ENCODE results near the gene PIPOX.

The PIPOX gene

GRCh38 chr17:29021226-29021625 lies 21.7 kb upstream of the PIPOX start:
- Histone ChIP-seq H3K27ac (ENCODE audit: low read length) (no peak overlapping the region), H3K4me3 (ENCODE audit: low read length) (no peak overlapping the region), H2AFZ (ENCODE audit: low read length) (no peak overlapping the region), H3K4me1 (ENCODE audit: low read length) (no peaks in the 10 kb centered on the region), H3K9me3 (replicated peaks; ENCODE audit: insufficient read depth, low read length) (no peaks in the 10 kb centered on the region), H3K9me2 (replicated peaks; ENCODE audit: insufficient read depth, low read length) (no peaks in the 10 kb centered on the region), H3K79me2 (ENCODE audit: low read length) (no peaks in the 10 kb centered on the region), H3K36me3 (replicated peaks; ENCODE audit: insufficient read depth, low read length) (no peaks in the 10 kb centered on the region), H4K20me1 (ENCODE audit: insufficient read depth, low read length) (no peaks in the 10 kb centered on the region), H3K9ac (ENCODE audit: low read length) (no peak overlapping the region), H3K27me3 (replicated peaks; ENCODE audit: insufficient read depth, low read length) (peaks cover 40% of the 10 kb centered on the region), H3K4me2 (ENCODE audit: low read depth, low read length) (no peak overlapping the region), H3F3A (ENCODE audit: insufficient read depth, low read length) (peaks cover 2% of the 10 kb centered on the region; the same call in 1 of the 2 replicates)
- TF ChIP-seq CTCF (IDR thresholded peaks at IDR 0.05; ENCODE audit: low read length) (no peak), EZH2 (optimal IDR thresholded peaks at IDR 0.05; ENCODE audit: low read depth, low read length) (no peak), EZH2phosphoT487 (IDR thresholded peaks at IDR 0.05; ENCODE audit: low read length) (no peak)
- DNase-seq = no peak

- no peak for DNase-seq
- Histone ChIP-seq H3K4me2 (ENCODE audit: low read depth, low read length) (no peak overlapping the region), H3F3A (ENCODE audit: insufficient read depth, low read length) (peaks cover 2% of the 10 kb centered on the region; the same call in 1 of the 2 replicates), H3K9me3 (replicated peaks; ENCODE audit: insufficient read depth, low read length) (no peaks in the 10 kb centered on the region), H3K9ac (ENCODE audit: low read length) (no peak overlapping the region), H3K27me3 (replicated peaks; ENCODE audit: insufficient read depth, low read length) (peaks cover 33% of the 10 kb centered on the region), H3K4me1 (ENCODE audit: low read length) (no peaks in the 10 kb centered on the region), H2AFZ (ENCODE audit: low read length) (no peak overlapping the region), H4K20me1 (ENCODE audit: insufficient read depth, low read length) (no peaks in the 10 kb centered on the region), H3K36me3 (replicated peaks; ENCODE audit: insufficient read depth, low read length) (no peaks in the 10 kb centered on the region), H3K27ac (ENCODE audit: low read length) (no peak overlapping the region), H3K79me2 (ENCODE audit: low read length) (no peaks in the 10 kb centered on the region), H3K9me2 (replicated peaks; ENCODE audit: insufficient read depth, low read length) (no peaks in the 10 kb centered on the region), H3K4me3 (ENCODE audit: low read length) (no peak overlapping the region)
- no peak for TF ChIP-seq EZH2phosphoT487 (IDR thresholded peaks at IDR 0.05; ENCODE audit: low read length)
- TF ChIP-seq CTCF (IDR thresholded peaks at IDR 0.05; ENCODE audit: low read length) = no peak
- TF ChIP-seq EZH2 (optimal IDR thresholded peaks at IDR 0.05; ENCODE audit: low read depth, low read length) = no peak
These were observed 20.9 kb upstream of the PIPOX start for GRCh38 chr17:29022074-29022473.

- Histone ChIP-seq H3K9me2 (replicated peaks; ENCODE audit: insufficient read depth, low read length) (no peaks in the 10 kb centered on the region), H3K36me3 (replicated peaks; ENCODE audit: insufficient read depth, low read length) (no peaks in the 10 kb centered on the region), H3K9ac (ENCODE audit: low read length) (no peak overlapping the region), H3K79me2 (ENCODE audit: low read length) (no peaks in the 10 kb centered on the region), H4K20me1 (ENCODE audit: insufficient read depth, low read length) (no peaks in the 10 kb centered on the region), H3K27ac (ENCODE audit: low read length) (no peak overlapping the region), H3K4me3 (ENCODE audit: low read length) (no peak overlapping the region), H3F3A (ENCODE audit: insufficient read depth, low read length) (peaks cover 2% of the 10 kb centered on the region; the same call in 1 of the 2 replicates), H3K9me3 (replicated peaks; ENCODE audit: insufficient read depth, low read length) (no peaks in the 10 kb centered on the region), H3K27me3 (replicated peaks; ENCODE audit: insufficient read depth, low read length) (peaks cover 38% of the 10 kb centered on the region), H3K4me1 (ENCODE audit: low read length) (no peaks in the 10 kb centered on the region), H2AFZ (ENCODE audit: low read length) (no peak overlapping the region), H3K4me2 (ENCODE audit: low read depth, low read length) (no peak overlapping the region)
- DNase-seq = no peak
- TF ChIP-seq CTCF (IDR thresholded peaks at IDR 0.05; ENCODE audit: low read length) = no peak
These were observed 18.5 kb upstream of the PIPOX start for GRCh38 chr17:29024316-29024952.

Measured in MM.1S (cell line).